Bone marrow (tissue), 2 donors: ENCODE data around the gene ACER3.
A peak's percentile ranks its signal among the peaks of the same experiment; 100 is the strongest.
"Not testable (repeated sequence)": the region's sequence is repeated elsewhere in the genome, so short reads cannot be mapped to it uniquely, and the experiment has no call there.

Experiments
- DNase-seq, 2 donors: peaks; one replicate each; lab custom pipeline; 2025; lab: John Stamatoyannopoulos, UW

ACER3 gene

DNA sequence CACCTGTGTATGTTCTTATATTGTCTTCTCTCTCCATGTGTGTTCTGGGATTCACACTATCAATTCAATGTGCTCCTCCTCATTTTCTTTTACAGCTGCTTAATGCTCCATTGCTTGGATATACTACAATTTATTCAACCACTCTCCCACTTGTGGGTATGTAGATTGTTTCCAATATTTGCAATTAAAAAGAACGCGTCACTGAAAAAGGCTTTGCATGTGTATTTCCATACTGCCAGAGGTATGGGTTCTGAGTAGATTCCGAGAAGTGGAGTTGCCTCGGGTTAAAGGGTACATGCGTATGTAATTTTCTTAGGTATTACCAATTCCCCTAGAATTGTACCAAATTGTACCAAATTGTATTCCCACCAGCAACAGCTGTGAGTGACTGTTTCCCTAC lies 199.1 kb downstream of the ACER3 start:
- DNase-seq: no peak

DNA sequence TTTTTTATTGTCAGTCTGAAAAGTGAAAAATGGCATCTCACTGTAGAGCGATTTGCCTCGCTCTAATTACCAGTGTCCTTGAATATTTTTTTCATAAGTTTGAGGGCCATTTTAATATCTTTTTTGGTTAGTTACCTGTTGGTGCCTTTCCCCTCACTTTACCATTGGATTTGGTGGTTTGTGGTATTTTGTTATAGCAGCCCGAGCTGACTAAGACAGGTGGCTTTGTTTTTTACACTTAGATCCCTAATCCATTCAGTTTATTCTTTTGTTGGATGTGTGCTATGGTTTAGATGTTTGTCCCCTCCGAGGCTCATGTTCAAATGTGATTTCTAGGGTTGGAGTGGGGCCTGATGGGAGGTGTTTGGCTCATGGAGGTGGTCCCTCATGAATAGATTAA lies 199.5 kb downstream of the ACER3 start:
- no peak for DNase-seq

DNA sequence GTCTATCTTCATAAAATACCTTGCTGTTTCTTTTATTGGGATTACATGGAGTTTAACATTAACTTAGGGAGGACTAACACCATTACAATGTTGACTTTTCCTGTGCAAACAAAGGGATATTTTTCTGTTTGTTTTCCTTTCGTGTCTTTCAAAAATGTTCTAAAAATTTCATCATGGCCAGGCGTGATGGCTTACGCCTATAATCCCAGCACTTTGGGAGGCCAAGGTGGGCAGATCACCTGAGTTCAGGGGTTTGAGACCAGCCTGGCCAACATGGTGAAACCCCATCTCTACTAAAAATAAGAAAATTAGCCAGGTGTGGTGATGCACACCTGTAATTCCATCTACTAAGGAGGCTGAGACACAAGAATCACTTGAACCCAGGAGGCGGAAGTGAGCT lies 200.5 kb downstream of the ACER3 start:
- not testable (repeated sequence) for DNase-seq

DNA sequence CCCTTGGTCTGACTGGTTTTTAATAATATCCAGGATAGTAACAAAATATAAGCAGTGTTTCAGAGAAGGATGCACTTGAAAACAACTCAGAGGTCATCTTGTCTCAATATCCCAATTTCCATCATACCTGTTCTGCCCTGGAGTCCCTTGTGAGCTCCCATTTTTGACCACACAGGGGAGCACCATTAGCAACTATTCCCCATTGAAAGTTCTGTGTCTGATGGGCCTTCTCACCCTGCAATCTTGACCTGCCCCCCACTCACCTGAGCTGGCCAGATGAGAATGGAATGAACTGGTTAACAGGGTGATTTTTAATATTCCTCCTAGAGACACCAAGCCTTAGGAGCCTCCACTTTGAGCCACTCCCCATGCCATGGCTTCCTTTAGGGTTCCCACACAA lies 202.2 kb downstream of the ACER3 start:
- DNase-seq: no peak

DNA sequence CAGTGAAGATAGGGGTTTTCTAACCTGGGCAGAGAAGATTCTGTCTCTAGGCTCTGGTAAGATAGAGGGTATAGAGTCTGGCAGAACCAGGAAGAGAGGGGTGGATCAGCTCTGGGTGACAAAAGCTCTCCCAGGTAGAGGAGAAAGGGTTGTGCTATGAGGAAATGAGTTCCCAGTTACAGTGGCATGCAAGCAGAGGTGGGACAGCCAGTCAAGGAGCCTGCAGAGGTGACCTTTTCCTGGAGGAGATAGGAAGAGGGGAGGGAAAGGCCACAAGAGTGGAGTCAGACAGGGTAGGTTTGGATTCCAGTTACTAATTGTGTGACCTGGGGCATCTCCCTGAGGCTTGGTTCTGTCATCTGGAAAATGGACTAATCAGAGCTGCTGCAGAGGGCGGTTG lies 202.7 kb downstream of the ACER3 start:
- no peak for DNase-seq

DNA sequence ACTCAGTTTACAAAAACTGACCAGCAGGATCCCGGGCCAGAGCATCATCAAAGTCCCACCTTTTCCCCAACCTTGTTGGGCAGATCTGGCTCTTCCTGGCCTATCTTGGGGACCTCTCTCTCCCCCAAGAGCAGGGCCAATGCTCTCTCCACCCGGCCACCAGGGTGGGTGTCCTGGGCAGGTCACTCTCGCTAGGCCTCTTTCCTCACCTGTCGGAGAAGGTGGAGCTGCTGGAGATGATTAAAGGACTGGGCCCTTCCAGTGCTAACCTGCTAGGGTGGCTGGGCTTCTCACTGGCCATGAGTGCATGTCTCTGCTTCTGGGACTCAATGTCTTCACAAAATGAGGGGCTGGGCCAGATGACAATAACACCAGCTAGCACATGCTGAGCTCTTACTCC lies 203.1 kb downstream of the ACER3 start:
- DNase-seq: no peak

DNA sequence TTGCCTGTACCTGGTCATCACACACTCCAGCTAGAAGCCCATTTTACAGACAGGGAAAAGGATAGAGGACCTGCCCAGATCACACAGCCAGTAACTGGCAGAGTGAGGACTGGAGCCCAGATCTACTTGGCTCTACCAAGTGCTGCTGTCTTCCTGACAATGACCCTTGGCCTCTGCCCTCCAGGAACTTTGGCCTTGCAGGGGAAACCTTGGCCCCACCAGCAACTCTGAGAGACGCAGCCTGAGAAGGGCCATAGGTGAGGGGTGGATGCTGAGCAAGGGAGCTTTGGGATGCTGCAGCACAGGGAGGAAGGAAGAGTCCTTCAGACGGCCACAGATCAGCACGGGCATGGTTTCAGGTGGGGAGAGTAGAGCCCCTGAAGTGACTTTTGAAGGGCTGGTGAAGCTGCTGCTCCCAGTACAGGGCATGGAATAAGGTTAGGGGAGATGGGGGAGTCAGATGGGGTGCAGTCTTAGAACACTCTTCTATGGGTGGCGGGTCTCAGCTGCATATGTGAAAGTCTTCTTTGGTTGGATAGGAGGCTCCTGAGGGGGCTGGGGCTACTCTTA lies 204.0 kb downstream of the ACER3 start:
- DNase-seq: no peak

DNA sequence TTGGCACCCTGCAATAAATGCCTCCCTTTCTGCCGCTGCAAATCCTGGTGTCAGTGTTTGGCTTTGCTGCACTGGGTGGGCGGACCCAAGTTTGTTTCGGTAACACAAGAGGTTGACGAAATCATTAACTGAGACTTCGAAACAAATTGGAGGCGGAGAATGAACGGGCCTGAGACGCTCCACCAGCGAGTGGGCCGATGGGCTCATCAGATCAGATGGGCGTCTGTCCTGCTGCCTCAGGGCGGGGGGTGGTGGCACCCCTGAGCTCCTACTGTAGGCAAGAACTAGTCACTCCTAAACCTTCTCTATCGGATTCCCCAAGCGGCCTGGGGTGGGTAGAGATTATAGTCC lies 205.1 kb downstream of the ACER3 start:
- DNase-seq: no peak

DNA sequence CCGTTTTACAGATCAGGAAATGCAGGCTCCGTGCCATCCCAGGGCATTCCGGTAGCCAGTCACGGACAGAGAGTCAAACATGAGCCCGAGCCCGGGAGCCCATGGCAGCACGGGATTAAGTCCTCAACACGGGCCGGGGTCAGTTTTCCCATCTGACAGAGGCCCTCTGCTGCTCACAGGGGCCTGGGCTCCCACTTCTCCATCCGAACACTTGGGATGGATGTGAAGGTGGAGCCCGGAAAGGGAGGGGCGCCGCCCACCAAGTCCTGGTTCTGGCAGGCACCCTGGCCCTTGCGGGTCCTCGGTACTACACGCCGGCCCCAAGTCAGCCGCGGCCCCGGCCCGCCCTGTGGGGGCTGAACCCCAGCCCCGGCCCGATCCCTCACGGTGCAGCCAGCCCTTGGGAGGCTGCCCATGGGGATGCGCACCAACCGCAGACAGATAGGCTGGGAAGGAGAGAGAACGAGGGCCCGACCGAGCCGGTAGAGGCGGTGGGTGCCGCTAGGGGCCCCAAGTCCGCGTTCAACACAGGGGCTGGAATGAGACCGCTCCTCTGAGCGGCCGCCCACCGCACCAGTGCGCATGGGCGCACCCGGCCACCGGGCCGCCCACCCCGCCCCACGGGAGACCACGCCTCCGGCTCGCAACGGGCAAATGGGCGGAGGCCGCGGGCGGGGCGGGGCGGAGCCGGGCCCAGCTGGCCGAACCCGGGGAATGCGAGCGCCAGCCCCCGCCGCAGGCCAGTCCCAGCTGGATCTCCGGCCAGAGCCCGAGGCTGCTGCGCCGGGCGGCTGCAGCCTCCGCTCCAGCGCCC lies 205.7 kb downstream of the ACER3 start, which contains the start of gene CAPN5:
Gene CAPN5 (plus strand): TSS at position 743 of the 814 bp plus-strand sequence. CDS start 17,916 bp downstream, outside the sequence.
- DNase-seq: peak; percentile 60 to 74

DNA sequence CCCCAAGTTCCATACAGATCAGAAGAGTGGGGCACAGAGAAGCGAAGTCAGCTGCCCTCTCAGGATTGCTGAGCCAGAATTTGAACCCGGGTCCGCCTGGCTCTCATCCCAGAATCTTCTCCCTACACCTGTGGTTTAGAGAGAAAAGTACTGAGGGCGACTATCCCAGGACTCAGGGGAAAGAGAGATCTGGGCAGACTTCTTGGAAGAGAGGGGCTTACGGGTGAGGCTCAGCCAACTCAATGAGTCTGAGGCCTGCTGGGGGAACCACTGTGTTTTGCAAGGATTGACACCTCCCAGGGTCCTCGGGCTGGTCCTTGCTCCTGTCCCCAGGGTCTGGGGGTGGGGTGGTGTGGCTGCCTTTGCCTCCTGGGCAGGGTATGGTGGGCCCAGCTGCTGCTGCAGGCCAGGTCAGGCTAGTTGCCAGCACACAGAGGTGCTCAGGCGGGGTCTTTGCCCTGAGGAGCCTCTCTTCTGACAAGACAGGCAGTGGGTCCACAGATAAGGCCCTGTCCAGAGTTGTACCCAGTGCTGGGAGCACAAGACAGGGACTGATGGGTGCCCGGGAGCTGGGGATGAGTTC lies 207.2 kb downstream of the ACER3 start:
- DNase-seq: no peak

DNA sequence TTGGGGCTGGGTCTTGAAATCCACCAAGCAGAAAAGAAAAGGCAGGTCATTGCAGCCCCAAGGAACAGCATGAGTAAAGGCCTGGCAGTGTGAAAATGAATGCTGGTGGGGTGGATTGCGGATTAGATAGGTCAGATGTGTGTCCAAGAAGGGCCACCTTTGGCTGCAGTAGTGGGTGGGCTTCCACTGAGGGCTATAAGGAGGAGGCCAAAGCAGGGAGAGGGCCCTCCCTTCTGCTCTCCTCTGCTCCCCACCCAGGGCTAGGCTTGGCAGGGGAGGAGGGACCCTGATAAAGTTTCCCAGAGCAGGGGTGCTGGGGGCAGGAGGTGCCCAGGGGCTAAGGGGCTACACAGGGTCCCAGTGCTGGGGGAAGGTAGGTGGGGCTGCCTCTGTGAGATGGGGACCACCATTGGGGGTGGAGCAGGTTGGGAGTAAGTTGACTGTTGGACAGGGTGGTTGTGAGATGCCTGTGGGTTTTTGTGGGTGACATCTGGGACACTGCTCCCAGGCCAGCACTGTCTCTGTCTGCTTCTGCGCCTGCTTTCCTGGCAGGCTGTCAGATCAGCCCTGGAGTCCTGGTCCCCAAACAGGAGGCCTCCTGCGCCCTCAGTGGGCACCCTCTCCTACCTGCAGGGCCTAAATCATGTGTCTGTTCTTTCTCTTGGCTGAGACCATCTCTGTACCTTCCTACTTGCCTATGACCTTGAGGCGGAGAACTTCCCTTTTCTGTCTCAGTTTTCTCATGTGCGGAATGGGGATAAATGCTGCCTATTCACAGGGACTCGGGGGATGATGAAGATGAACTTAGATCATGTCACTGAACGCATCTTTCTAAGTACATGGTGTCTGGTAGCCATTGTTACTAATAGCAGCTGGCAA lies 208.0 kb downstream of the ACER3 start:
- DNase-seq: no peak

DNA sequence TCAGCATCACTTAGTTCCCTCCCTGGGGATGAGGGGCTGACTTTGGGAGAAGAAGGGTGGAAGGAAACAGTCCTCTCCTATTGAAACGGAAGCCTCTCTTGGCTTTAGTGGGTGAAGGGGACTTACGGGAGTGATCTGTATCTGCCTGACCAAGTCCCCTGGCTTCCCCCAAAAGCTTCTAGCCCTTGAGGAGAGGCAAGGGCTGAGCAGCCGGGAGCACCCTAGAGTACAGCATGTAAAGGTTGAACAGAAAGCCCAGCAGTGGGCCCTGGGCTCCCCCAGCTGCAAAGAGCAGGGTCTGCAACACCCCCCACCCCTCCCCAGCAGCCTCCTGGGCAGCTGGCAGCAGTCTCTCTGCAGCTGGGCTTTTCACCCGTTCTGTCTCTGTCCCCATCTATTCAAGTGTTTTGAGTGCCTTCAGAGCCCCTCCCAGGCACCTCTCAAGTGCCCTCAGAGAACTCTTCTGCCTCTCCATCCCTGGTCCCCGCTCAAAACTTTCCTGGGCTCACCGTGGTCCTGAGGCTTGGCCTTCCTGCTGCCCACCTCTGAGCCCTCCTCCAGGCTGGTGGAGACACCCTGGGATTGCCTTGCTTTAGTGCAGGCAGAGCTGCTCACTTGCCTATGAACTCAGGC lies 208.7 kb downstream of the ACER3 start:
- no peak for DNase-seq

DNA sequence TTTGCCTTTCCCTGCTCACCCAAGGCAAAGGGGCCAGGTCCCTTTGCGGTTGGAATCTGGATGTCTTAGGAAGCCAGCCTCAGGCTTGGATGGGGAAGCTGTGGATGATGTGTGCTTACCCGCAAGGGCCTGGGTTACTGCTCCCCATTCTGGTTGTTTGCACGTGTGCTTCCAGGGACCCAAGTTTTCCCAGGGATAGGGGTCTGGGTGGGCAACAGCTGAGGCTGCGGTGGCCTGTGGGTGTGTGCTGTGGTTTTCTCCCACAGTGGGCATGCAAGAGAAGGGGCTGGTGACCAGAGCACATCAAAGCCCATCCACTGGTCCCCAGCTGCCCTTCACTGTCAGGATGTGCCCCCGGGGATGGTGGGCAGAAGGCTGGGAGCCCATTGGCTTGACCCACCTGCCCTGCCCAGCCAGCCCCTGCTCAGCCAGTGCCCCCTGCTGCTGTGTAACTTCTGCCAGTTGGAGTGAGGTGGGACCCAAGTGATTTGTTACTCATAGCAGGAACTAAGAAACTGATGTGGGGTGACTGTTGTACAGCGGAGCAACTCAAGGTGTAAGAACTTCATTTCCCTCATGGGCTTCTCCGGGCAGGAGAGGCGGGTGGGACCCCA lies 209.4 kb downstream of the ACER3 start:
- no peak for DNase-seq

DNA sequence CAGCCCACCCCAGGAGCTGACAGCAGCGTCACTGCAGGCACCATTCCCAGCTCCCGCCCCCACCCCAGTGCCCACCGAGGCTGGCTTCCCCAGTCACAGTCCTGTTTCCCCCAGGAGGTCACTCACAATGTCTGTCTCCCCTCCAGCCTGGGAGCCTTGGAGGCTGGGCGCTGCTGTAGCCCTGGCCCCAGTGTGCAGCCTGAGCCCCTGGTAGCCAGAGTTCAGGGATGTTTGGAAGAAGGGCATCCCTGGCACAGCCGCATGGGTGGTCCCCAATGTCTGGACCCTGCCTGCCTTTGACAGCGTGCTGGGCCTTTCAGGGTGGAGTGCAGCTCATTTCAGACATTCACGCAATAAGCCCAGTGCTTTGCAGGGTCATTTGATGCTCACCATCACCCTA lies 210.4 kb downstream of the ACER3 start:
- no peak for DNase-seq

DNA sequence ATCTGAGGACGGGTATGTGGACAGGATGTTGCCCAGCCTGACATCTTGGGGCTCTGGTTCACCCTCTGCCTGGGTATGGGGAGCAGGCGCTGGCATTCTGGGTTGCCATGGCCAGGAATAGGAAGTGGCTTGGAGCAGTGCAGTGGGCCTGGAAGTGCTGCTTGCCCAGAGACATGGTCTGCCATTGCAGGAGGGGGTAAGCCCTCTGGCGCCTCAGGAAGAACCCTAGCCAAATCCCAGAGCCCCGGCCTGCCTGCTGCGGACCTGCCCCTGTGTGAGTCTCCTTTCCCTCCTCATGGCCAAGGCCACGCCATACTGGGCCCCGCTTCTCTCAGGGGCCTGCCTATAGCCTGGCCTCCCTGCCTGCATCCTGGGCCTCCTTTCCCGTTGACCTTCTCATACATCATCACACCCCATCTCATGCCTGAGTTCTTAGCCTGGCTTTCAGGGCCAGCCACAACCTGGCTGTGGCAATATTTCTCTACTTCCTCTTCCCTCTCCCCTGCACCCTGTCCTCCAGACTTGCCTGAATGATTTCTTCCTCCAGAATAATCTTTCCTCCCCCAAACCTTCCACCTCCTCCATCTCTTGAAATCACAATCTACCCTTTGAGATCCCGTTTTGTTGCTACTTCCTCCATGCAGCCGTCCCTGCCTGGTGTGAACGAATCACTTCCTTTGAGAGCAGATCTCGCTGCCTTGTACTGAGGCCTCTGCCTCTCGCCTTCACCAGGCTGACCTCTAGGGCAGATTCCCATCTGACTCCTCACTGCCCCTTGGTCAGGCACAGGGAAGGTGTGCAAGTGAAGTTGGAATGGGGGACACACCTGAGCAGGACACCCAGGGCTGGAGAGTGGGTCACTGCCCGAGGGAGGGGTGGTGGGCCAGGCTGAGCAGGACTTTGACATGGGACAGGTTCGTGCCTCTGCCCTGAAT lies 211.2 kb downstream of the ACER3 start:
- DNase-seq: no peak

DNA sequence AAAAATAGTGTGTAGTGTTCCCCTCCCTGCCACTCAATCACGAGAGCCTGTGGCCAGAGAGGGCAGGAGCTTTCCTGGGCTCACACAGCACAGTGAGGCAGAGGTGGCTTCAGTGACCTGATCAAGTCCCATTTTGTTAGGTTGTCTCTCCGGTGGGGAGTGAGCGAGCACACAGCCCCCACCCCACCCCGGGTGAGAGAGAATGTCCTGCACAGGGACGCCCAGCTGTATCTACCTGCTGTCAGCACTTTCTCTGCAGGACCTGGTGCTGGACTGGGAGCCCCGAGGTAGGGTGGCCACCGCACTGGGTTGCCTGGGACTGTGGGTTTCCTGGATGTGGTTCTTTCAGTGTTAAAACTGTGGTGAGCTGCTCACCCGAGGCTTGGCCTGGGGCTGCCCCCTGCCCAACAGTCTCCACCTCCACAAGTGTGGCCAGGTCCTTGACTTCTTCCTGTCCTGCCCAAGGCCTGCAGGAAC lies 212.2 kb downstream of the ACER3 start:
- no peak for DNase-seq

DNA sequence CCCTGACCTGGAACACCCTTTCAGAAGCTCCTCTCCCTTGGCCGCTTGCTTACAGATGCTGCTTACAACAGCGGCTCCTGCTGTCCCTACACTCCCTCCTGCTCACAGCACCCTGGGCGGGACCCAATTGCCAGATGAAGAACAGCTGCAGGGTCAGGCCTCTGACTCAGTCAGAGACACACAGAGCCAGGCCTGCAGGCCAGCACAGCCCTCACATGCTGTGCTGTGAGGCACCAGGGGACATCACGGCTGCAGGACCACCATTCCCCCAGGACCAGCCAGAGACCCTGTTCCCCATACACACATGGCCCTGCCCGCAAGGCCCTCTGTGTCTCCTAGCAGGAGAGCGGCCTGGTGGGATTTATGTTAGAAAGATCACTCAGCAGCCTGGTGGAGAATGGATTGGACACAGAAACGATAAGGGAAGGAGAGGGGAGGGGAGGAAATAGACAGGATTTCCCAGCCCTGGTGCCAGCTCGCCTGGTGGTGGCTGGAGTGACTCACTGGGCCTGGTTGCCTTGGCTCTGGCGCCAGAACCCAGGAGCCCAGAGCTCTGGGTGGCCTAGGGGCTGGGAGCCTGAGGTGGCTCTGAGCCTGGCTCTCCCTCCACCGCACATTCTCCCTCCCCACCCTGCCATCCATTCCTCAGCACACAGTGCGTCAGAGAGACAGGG lies 212.7 kb downstream of the ACER3 start:
- no peak for DNase-seq

DNA sequence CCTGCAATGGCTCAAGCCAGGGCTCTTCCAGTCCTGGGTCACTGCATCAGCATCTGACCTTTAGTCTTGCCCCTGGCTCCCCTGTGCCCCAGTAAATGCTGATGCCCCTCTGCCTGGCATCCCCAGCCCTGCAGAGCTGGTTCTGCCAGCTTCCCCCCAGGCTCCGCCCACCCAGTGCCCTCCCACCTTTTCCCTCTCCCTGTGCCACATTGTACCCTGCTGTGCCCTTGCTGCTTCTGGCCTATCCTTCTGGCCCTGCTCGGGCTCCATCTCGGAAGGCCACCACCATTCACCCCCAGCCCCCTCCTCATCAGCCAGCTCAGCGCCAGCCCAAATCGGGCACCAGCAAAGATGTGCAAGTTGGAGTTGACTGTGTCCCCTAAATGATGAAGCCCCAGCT lies 213.5 kb downstream of the ACER3 start:
- DNase-seq: no peak

DNA sequence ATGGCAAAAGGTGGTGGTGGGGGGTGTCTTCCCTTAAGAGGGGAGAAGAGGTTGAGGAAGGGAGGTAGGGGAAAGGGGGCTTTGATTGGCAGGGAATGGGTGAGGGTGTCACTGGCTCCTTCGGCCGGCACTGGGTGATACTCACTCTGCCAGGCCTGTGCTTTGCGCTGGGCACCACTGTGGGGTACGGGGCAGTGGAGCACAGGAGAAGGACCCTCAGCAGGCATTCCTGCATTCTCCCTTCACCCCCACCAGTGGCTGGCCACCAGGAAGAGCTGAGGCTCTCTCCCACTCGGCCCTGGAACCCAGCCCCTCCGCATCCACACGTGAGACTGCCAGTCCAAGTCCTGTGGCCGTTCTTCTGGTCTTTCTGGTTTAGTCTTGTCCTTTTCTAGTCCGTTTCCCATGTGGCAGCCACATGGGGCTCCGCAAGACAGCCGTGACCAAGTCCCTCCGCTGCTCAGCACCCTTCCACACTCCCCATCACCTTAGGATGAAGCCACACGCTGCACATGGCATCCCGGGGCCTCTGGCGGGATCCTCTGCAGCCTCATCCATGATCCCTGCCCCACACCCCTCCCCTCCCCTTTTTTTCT lies 214.0 kb downstream of the ACER3 start:
- DNase-seq: no peak
